GM19099 (cell line): ENCODE results near the gene PRAMEF7.
"Not testable (repeated sequence)": the region's sequence is repeated elsewhere in the genome, so short reads cannot be mapped to it uniquely, and the experiment has no call there.

Experiments
- POLR2A ChIP-seq: IDR thresholded peaks from 3 replicates; pipeline ENCODE4 v1.6.1; 2011; ENCODE audit warnings: low read depth; ENCODE audit not compliant: insufficient read length; ENCODE audit errors: extremely low read depth

PRAMEF7 gene

DNA sequence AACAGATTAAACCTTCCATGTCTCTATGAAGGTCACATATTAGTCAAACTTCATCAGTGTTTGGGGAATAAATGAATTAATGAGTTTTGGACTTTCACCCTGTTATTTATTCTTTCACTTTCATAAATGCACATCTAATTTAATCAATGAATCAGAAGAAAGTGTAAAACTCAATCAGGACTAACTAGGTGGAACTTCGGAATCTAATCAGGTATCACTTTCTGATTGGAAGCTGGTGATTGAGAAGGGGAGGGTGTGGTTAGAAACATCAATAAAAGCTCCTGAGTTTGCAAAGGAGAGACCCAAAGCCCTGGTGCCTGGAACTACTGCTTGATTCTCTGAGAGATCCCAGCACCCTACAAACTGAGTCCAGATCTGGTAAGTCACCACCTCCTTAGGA, at the start of gene PRAMEF7:
TSS of gene PRAMEF7 (plus strand) at position 301 of the 400 bp plus-strand sequence. CDS start 1,083 bp downstream, outside the sequence.
- TF ChIP-seq POLR2A, result not testable (repeated sequence)

DNA sequence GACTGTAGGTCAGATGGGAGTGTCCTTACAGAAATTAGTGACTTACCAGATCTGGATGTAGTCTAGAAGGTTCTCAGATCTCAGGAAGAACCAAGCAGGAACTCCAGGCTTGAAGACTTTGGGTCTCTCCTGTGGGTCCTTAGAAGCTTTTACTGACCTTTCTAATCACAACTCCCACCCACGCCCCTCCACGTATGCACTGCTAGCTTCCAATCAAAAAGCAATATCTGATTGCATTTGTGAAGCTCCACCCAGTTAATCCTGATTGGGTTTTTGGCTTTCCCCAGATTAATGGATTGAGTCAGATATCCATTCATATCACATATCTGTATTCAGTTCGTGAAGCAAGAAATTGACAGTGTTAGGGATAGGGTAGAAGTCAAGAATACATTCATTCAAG, 30.3 kb upstream of the PRAMEF7 start, which contains the start of gene PRAMEF4:
TSS of gene PRAMEF4 (minus strand) at position 101 of the 400 bp plus-strand sequence. CDS start 2,807 bp downstream, outside the sequence.
- not testable (repeated sequence) for TF ChIP-seq POLR2A

DNA sequence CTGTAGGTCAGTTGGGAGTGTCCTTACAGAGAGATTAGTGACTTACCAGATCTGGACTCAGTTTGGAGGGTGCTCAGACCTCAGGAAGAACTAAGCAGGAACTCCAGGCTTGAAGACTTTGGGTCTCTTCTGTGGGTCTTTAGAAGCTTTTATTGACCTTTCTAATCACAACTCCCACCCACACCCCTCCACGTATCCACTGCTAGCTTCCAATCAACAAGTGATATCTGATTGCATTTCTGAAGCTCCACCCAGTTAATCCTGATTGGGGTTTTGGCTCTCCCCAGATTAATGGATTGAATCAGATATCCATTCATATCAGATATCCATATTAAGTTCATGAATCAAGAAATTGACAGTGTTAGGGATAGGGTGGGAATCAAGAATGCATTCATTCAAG, 18.2 kb upstream of the PRAMEF7 start, which contains the start of gene PRAMEF10:
TSS of gene PRAMEF10 (minus strand) at position 101 of the 400 bp plus-strand sequence. CDS start 2,423 bp downstream, outside the sequence.
- not testable (repeated sequence) for TF ChIP-seq POLR2A

DNA sequence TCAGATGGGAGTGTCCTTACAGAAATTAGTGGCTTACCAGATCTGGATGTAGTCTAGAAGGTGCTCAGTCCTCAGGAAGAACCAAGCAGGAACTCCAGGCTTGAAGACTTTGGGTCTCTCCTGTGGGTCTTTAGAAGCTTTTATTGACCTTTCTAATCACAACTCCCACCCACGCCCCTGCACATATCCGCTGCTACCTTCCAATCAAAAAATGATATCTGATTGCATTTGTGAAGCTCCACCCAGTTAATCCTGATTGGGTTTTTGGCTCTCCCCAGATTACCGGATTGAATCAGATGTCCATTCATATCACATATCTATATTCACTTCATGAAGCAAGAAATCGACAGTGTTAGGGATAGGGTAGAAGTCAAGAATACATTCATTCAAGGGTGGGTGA, 31.1 kb downstream of the PRAMEF7 start, which contains the start of gene PRAMEF6:
TSS of gene PRAMEF6 (minus strand) at position 101 of the 400 bp plus-strand sequence. CDS start 5,062 bp downstream, outside the sequence.
- not testable (repeated sequence) for TF ChIP-seq POLR2A
